ENCODE data around the gene BRD7. TPM values are rescaled to one million over a fixed set of nuclear protein-coding genes. Genes with fewer than 3 reads are reported as not detected.

BRD7 gene
- total and polyA plus RNA-seq, 2 experiments from 2014 or later: 51.2 to 51.3 TPM

GRCh38 chr16:50329446-50330189 lies 39.2 kb downstream of the BRD7 start:
- peak overlapping the region; percentile 8 for H3K4me2 ChIP-seq
- H3K4me3 ChIP-seq: no peak overlapping the region
- H3K79me2 ChIP-seq: peaks cover 17% of the 10 kb centered on the region
- no peaks in the 10 kb centered on the region for H3K36me3 ChIP-seq (replicated peaks; ENCODE audit: insufficient read depth, low read depth)
- H3K9me3 ChIP-seq (ENCODE audit: low read depth): no peaks in the 10 kb centered on the region
- 71% methylated on average over 11 of the region's 11 CpGs for WGBS (ENCODE audit: low lambda C conversion rate, missing lambda C conversion rate)
- H2AFZ ChIP-seq: no peak overlapping the region
- no peaks in the 10 kb centered on the region for H3K9me2 ChIP-seq (replicated peaks; ENCODE audit: insufficient read depth)
- no peaks in the 10 kb centered on the region for H4K20me1 ChIP-seq (ENCODE audit: insufficient read depth, poor library complexity, severe bottlenecking)
- TF ChIP-seq EZH2phosphoT487 (IDR thresholded peaks at IDR 0.05; ENCODE audit: low read depth, severe bottlenecking, unreplicated experiment): no peak
- TF ChIP-seq CTCF (IDR thresholded peaks at IDR 0.05; ENCODE audit: poor library complexity): no peak
- no peak for TF ChIP-seq EZH2 (IDR thresholded peaks at IDR 0.05; ENCODE audit: borderline replicate concordance)
- peaks cover 7% of the 10 kb centered on the region for H3K4me1 ChIP-seq (ENCODE audit: insufficient read depth)
- H3K27me3 ChIP-seq: no peaks in the 10 kb centered on the region
- peak overlapping the region; percentile 42 for H3K27ac ChIP-seq
- no peak for DNase-seq (ENCODE audit: low spot score)

- H3K79me2 ChIP-seq: peaks cover 5% of the 10 kb centered on the region
- TF ChIP-seq EZH2 (IDR thresholded peaks at IDR 0.05; ENCODE audit: borderline replicate concordance) (no peak), CTCF (IDR thresholded peaks at IDR 0.05; ENCODE audit: poor library complexity) (peak; percentile 38)
- no peak overlapping the region for H3K4me2 ChIP-seq
- 70% methylated on average over 7 of the region's 7 CpGs for WGBS (ENCODE audit: low lambda C conversion rate, missing lambda C conversion rate)
- no peak overlapping the region for H3K27ac ChIP-seq
- H3K36me3 ChIP-seq (replicated peaks; ENCODE audit: insufficient read depth, low read depth): no peaks in the 10 kb centered on the region
- no peak overlapping the region for H2AFZ ChIP-seq
- H4K20me1 ChIP-seq (ENCODE audit: insufficient read depth, poor library complexity, severe bottlenecking): no peaks in the 10 kb centered on the region
- no peak for DNase-seq (ENCODE audit: low spot score)
- no peaks in the 10 kb centered on the region for H3K27me3 ChIP-seq
- H3K4me1 ChIP-seq (ENCODE audit: insufficient read depth): peaks cover 7% of the 10 kb centered on the region
- H3K4me3 ChIP-seq: no peak overlapping the region
- H3K9me3 ChIP-seq (ENCODE audit: low read depth): no peaks in the 10 kb centered on the region
- no peaks in the 10 kb centered on the region for H3K9me2 ChIP-seq (replicated peaks; ENCODE audit: insufficient read depth)
These were observed 41.8 kb downstream of the BRD7 start for GRCh38 chr16:50326835-50327465.

GRCh38 chr16:50326264-50326663 lies 42.5 kb downstream of the BRD7 start:
- H4K20me1 ChIP-seq (ENCODE audit: insufficient read depth, poor library complexity, severe bottlenecking): no peaks in the 10 kb centered on the region
- H3K4me1 ChIP-seq (ENCODE audit: insufficient read depth): peaks cover 7% of the 10 kb centered on the region
- H3K9me3 ChIP-seq (ENCODE audit: low read depth): no peaks in the 10 kb centered on the region
- TF ChIP-seq EZH2phosphoT487 (IDR thresholded peaks at IDR 0.05; ENCODE audit: low read depth, severe bottlenecking, unreplicated experiment) (no peak), CTCF (IDR thresholded peaks at IDR 0.05; ENCODE audit: poor library complexity) (no peak), EZH2 (IDR thresholded peaks at IDR 0.05; ENCODE audit: borderline replicate concordance) (no peak)
- H3K27me3 ChIP-seq: no peaks in the 10 kb centered on the region
- no peak overlapping the region for H3K4me3 ChIP-seq
- no peak for DNase-seq (ENCODE audit: low spot score)
- no peak overlapping the region for H3K27ac ChIP-seq
- 81% methylated on average over 5 of the region's 5 CpGs for WGBS (ENCODE audit: low lambda C conversion rate, missing lambda C conversion rate)
- H3K9me2 ChIP-seq (replicated peaks; ENCODE audit: insufficient read depth): no peaks in the 10 kb centered on the region
- H3K36me3 ChIP-seq (replicated peaks; ENCODE audit: insufficient read depth, low read depth): no peaks in the 10 kb centered on the region
- no peak overlapping the region for H2AFZ ChIP-seq
- H3K79me2 ChIP-seq: no peaks in the 10 kb centered on the region
- no peak overlapping the region for H3K4me2 ChIP-seq
